GM13976 (cell line): ENCODE measurements around the gene TRNP1.

Source experiments
- DNase-seq: peaks from one replicate; pipeline ENCODE4 v3.0.0; 2012; ENCODE audit warnings: low spot score
- in situ Hi-C: fragments of 300-500 bp; cut with MboI; formaldehyde crosslinking; loops from one replicate; pipeline ENCODE4 v1.12.0; 2022; ENCODE audit warnings: low sequenced_read_pairs, mixed read lengths, inconsistent platforms; ENCODE audit not compliant: unreplicated experiment
- TF ChIP-seq, protein P1 (sequence below): IDR thresholded peaks from 2 replicates; pipeline ENCODE4 v1.5.1; 2012; ENCODE audit warnings: borderline replicate concordance, mild to moderate bottlenecking; ENCODE audit not compliant: insufficient read depth; ENCODE audit errors: extremely low read depth, missing control alignments, control extremely low read depth

TRNP1 gene

DNA sequence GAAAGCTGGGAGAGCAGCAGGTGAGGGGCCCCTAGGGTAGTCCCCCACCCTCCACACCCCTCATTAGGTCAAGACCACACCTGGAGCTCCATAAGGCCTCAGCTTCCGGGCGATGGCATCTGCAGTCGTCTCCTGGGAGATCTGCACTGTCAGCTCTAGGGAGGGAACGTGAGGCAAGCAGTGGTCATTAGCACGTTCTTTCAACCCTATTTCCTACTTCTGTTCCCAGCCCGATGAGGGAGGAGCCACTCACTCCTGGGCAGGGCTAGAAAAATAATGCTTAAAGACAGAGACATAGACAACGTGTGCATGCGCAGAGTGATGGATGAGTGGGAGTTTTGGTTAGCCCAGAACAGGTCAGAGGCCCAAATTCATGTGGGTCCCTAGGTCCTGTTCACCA is 42.9 kb upstream of the TRNP1 start:
- TF ChIP-seq, protein P1, sequence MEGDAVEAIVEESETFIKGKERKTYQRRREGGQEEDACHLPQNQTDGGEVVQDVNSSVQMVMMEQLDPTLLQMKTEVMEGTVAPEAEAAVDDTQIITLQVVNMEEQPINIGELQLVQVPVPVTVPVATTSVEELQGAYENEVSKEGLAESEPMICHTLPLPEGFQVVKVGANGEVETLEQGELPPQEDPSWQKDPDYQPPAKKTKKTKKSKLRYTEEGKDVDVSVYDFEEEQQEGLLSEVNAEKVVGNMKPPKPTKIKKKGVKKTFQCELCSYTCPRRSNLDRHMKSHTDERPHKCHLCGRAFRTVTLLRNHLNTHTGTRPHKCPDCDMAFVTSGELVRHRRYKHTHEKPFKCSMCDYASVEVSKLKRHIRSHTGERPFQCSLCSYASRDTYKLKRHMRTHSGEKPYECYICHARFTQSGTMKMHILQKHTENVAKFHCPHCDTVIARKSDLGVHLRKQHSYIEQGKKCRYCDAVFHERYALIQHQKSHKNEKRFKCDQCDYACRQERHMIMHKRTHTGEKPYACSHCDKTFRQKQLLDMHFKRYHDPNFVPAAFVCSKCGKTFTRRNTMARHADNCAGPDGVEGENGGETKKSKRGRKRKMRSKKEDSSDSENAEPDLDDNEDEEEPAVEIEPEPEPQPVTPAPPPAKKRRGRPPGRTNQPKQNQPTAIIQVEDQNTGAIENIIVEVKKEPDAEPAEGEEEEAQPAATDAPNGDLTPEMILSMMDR, result no peak
- in situ Hi-C loops, result no loop called here
- no peak for DNase-seq

DNA sequence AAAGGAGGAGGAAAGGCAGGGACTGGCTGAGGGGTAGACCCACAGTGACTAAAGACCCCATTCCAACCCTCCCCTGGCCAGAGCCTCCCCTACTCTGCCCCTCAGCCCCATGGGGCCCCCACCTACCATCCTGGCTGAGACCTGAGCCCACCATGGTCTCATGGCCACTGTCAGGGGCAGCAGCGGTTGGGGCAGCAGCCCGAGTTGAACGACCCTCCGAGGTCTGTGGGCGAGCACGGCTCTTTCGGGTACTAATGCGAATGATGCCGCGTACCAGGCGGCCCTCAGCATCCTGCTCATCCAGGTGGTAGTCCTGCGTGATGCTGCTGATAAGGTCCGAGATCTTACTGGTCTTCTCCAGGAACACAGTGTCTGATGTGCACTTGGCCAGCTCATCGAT is 42.3 kb upstream of the TRNP1 start:
- TF ChIP-seq, protein P1, result no peak
- DNase-seq, result no peak
- in situ Hi-C loops, result no loop called here

DNA sequence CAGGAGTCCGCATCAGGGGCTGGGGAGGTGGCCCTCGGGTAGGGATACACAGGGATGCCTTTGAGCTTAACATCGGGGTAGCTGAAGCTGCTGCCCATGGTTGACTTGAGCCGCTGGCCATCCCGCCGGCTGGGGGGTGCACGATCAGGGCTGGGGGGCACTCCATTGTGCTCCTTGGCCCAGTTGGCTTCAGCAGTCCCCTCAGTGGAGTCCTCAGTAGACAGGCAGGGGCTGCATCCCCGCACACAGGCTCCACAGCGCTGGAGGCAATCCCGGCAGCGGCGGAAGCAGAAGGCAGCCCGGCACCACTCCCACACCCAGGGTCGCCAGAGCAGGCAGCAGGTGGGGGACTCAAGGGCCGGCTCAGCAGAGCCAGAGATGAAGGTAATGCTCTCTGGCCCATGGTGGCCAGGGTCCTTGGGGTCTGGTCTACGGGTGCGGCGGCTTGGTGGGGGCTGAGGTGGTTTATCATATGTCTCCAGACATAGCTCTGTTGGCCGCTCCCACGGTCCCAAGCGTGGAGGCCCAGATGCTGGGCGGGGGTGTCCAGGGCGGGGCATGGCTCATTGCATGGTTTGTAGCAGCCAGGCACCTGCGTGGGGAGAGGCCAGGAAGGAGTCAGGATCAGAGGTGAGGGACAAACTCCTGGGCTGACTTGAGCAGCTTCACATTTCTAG is 41.5 kb upstream of the TRNP1 start:
- in situ Hi-C loops, result no loop called here
- TF ChIP-seq, protein P1, result no peak
- DNase-seq, result no peak

DNA sequence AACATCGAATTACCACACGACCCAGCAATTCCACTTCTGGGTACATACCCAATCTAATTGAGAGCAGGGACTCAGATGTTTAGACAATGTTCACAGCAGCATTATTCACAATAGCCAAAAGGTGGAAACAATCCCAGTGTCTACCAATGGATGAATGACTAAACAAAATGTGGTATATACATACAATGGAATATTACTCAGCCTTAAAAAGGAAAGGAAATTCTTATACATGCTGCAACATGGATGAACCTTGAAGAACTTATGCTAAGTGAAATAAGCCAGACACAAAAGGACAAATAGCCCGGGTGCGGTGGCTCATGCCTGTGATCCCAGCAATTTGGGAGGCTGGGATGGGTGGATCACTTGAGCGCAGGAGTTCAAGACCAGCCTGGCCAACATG is 40.1 kb upstream of the TRNP1 start:
- TF ChIP-seq, protein P1, result no peak
- in situ Hi-C loops, result no loop called here
- DNase-seq, result no peak

DNA sequence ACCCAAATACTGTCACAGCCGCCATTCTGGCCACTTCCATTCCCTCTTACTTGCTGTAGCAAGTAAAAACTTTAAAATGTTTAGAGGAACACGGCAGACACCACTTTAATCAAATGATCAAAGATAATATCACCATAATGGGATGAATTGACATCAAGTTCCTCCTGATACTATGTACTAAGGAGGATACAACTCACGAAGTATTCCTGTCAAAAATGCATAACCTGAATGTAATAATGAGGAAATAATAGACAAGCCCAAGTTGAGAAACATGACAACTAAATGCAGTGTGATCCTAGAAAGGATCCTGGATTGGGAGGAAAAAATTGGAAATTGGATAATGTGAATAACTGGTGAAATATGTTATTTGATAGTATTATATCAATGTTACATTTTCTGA is 37.2 kb upstream of the TRNP1 start:
- TF ChIP-seq, protein P1, result no peak
- no peak for DNase-seq
- in situ Hi-C loops, result no loop called here

DNA sequence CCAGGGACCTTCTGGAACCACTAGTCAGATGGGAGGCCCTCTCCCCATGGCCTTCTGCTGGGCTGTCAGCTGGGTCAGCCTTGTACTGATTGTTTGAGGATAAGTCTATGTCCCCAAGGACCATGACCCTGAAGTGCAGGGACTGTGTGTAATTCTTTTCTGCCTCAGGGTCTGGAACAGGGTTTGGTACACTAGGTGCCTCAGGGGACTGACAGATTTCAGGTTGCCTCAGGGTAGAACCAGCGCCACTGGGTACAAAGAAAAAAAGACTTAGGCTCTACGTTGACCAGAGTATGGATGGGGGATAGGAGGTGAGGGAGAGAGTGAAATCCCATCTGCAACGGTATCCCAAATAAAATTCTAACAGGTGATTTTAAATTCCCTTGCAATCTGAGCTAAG is 36.2 kb upstream of the TRNP1 start:
- TF ChIP-seq, protein P1, result no peak
- no peak for DNase-seq
- in situ Hi-C loops, result no loop called here
